BE2C (cell line): ENCODE measurements around the gene ALK.

Source experiments
- DNase-seq: peaks from one replicate; pipeline ENCODE4 v3.0.0-alpha.2; 2020
- H3K27me3 ChIP-seq: fragments of 250-450 bp; sonication (Bioruptor Pico); 2 replicates; pipeline ENCODE4 v1.5.1; 2020; ENCODE audit warnings: mild to moderate bottlenecking
- H3K36me3 ChIP-seq: fragments of 250-450 bp; sonication (Bioruptor Pico); 2 replicates; pipeline ENCODE4 v1.5.1; 2020; ENCODE audit warnings: mild to moderate bottlenecking
- H3K4me1 ChIP-seq: fragments of 250-450 bp; sonication (Bioruptor Pico); 2 replicates; pipeline ENCODE4 v1.5.1; 2020
- H3K4me3 ChIP-seq: 2 replicates; pipeline ENCODE4 v1.5.1; 2011; ENCODE audit warnings: low read depth, low read length
- H3K9me3 ChIP-seq: fragments of 250-450 bp; sonication (Bioruptor Pico); 2 replicates; pipeline ENCODE4 v1.5.1; 2020
- TF ChIP-seq, protein P1 (sequence below): IDR thresholded peaks from 2 replicates; pipeline ENCODE4 v1.5.1; 2012; ENCODE audit warnings: mild to moderate bottlenecking, low read depth, low read length

The ALK gene

GRCh38 chr2:29524652-29525051 is 396.7 kb downstream of the ALK start:
- Histone ChIP-seq H3K36me3 (no peaks in the 10 kb centered on the region), H3K4me1 (peaks cover 14% of the 10 kb centered on the region), H3K27me3 (no peaks in the 10 kb centered on the region), H3K9me3 (no peaks in the 10 kb centered on the region), H3K4me3 (no peak overlapping the region)
- TF ChIP-seq, protein P1, sequence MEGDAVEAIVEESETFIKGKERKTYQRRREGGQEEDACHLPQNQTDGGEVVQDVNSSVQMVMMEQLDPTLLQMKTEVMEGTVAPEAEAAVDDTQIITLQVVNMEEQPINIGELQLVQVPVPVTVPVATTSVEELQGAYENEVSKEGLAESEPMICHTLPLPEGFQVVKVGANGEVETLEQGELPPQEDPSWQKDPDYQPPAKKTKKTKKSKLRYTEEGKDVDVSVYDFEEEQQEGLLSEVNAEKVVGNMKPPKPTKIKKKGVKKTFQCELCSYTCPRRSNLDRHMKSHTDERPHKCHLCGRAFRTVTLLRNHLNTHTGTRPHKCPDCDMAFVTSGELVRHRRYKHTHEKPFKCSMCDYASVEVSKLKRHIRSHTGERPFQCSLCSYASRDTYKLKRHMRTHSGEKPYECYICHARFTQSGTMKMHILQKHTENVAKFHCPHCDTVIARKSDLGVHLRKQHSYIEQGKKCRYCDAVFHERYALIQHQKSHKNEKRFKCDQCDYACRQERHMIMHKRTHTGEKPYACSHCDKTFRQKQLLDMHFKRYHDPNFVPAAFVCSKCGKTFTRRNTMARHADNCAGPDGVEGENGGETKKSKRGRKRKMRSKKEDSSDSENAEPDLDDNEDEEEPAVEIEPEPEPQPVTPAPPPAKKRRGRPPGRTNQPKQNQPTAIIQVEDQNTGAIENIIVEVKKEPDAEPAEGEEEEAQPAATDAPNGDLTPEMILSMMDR = no peak
- no peak for DNase-seq

GRCh38 chr2:29522951-29523669 is 398.3 kb downstream of the ALK start:
- H3K27me3 ChIP-seq = no peaks in the 10 kb centered on the region
- no peak overlapping the region for H3K4me3 ChIP-seq
- no peaks in the 10 kb centered on the region for H3K9me3 ChIP-seq
- peaks cover 6% of the 10 kb centered on the region for H3K4me1 ChIP-seq
- DNase-seq = no peak
- no peaks in the 10 kb centered on the region for H3K36me3 ChIP-seq
- TF ChIP-seq, protein P1 = no peak

- H3K27me3 ChIP-seq = no peaks in the 10 kb centered on the region
These were observed 401.4 kb downstream of the ALK start for GRCh38 chr2:29520001-29520400.

DNA sequence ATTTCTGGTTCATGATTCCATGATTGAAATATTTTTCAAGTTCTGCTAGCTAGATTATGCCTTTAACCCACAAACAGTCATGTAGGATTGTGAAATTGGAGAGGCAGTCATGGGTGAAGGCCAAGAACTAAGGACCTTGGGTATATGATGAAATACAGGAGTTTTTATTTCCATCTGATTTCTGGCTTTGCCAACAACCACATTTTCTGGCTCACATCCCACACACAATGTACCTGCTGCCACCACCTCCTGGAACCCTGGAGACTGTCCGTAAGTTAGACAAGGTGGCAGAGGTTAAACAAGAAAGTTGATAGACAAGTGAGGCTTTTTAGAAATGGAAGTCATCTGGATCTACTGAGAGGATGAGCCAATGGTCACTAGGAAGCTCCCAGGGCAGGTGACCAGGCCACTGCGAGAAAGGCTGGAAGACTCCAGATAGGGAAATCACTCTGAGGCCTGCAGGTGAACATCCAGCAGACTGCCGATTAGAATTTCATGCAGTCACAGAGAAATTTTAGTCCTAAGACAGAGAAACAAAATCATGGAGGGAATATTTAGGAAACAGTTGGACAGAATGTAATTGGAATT is 402.0 kb downstream of the ALK start:
- Histone ChIP-seq H3K4me1 (peaks cover 26% of the 10 kb centered on the region), H3K9me3 (no peaks in the 10 kb centered on the region), H3K27me3 (no peaks in the 10 kb centered on the region), H3K36me3 (no peaks in the 10 kb centered on the region), H3K4me3 (no peak overlapping the region)
- TF ChIP-seq, protein P1 = no peak
- no peak for DNase-seq

More at GRCh38 chr2:29520001-29520400, 401.4 kb downstream of the ALK start:
- Histone ChIP-seq H3K36me3 (no peaks in the 10 kb centered on the region), H3K4me3 (no peak overlapping the region), H3K9me3 (no peaks in the 10 kb centered on the region), H3K4me1 (peaks cover 26% of the 10 kb centered on the region)
- no peak for DNase-seq
- TF ChIP-seq, protein P1 = no peak

- no peak for DNase-seq
- TF ChIP-seq, protein P1 = no peak
- Histone ChIP-seq H3K9me3 (no peaks in the 10 kb centered on the region), H3K4me3 (no peak overlapping the region), H3K4me1 (peaks cover 26% of the 10 kb centered on the region), H3K36me3 (no peaks in the 10 kb centered on the region), H3K27me3 (no peaks in the 10 kb centered on the region)
These were observed 402.6 kb downstream of the ALK start for GRCh38 chr2:29518646-29519337.

DNA sequence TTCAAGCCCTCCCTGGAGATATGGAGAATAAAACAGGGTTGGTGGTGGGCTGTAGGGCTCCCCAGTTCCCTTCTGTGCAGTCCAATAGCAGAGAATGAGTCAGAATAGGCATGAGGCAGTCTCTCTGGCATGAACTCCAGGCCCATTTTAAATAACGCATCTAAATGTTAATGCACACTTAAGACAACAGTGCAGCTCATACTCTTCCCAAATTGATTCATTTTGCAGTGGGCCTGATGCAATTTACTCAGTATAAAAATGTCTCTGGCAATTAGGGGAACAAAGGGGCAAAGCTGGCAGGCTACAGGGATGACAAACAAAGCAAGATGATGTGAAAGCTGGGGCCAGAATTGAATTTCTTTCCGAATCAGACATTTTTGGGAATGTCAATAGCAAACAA is 403.4 kb downstream of the ALK start:
- Histone ChIP-seq H3K27me3 (no peaks in the 10 kb centered on the region), H3K36me3 (no peaks in the 10 kb centered on the region), H3K4me3 (no peak overlapping the region), H3K4me1 (peaks cover 26% of the 10 kb centered on the region), H3K9me3 (no peaks in the 10 kb centered on the region)
- peak; percentile 51 for DNase-seq
- TF ChIP-seq, protein P1 = no peak
